Activated gamma-delta T cell treated with anti-CD3 and anti-CD28 coated beads, Interleukin-2, amount 50 U/mL, for 16 hours (primary cell): ENCODE measurements around the gene VSNL1.
"Not testable (repeated sequence)": the region's sequence is repeated elsewhere in the genome, so short reads cannot be mapped to it uniquely, and the experiment has no call there.

Source experiments
- DNase-seq: peaks from one replicate; pipeline ENCODE4 v3.0.0-alpha.2; 2020; ENCODE audit warnings: low read depth

Gene VSNL1

DNA sequence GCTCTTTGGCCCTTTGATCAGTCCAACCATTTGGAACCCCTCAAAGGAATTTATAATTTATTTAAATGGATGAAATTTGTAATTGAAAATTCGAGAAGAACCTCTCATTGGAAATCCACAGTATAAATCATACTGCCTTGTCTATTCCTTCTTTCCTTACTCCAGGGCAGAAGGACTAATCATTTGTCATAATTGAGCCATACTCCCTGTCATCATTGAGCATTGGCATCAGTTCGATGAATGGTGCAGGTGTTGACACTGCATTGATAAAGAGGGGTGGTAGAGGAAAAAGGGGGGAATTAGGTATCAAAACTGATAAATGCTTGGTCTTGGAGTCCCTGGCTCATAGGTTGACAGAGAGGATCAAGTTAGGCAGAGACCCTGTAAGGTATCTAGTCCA is 2.0 kb downstream of the VSNL1 start:
- DNase-seq: no peak

GRCh38 chr2:17543131-17543660 is 2.7 kb downstream of the VSNL1 start:
- no peak for DNase-seq

GRCh38 chr2:17543848-17544247 is 3.4 kb downstream of the VSNL1 start:
- DNase-seq: no peak

- no peak for DNase-seq
These were observed 3.8 kb downstream of the VSNL1 start for GRCh38 chr2:17544256-17544655.

DNA sequence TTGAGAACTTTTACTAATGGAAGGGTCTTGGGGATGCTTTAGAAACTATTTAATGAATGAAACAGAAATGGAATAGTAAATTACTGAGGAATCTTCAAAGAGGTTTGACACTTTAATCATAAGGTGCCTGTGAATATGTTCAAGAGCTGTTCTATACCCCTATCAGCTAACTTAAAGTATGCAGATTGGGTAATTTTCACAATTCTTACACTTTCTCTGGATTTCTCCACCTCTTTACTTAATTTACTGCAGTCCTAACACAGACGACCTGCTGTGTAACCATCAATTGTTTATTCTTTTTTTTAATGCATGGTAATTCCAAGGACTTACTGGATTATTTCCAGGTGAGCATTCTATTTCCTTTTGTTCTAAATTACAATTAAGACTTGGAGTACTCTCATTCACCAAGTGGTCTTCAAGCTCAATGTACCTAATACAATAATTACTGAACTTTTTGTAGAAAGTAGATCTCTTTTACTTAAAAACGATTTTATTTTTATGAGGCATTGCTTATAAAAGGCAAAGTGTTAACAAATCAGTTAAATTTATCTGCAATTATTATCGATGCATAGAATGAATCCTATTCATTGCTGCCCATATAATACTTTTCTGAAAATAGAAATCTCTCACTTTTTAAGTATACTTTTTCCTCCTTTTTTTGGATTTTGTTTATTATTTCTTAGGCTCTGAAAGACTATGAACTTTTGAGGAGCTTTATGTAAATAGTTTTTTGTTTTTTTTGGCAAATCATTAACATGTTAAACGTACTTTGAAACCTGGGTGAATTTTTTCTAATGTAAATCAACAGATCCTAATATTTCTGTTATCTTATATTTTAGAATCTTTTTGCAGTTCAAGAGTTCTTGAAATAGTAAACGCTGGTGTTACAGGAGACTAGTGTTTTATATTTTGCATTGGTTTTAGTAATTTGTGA is 5.5 kb downstream of the VSNL1 start:
- no peak for DNase-seq

GRCh38 chr2:17547237-17547636 is 6.7 kb downstream of the VSNL1 start:
- no peak for DNase-seq

GRCh38 chr2:17547737-17548136 is 7.2 kb downstream of the VSNL1 start:
- no peak for DNase-seq

- DNase-seq: no peak
These were observed 10.4 kb downstream of the VSNL1 start for GRCh38 chr2:17550907-17551306.

DNA sequence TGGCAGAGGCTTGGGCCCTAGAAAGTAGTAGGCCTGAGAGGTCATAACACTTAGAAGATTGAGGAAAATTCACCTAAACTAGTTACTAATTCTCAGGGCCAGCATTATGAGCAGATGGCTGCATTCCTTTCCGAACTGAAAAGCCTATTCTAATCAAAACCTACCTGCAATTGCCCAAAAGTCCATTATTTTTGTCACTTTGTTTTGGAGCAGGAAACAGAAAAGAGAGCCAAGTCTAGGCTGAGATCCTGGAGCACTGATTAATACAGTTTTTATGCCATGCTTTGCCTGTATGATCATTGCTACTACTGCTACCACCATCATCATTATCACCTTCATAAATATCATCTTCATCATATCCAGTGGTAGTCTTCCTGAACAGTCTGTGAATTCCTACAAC is 14.7 kb downstream of the VSNL1 start:
- DNase-seq: no peak

GRCh38 chr2:17557596-17557995 is 17.1 kb downstream of the VSNL1 start:
- DNase-seq: no peak

DNA sequence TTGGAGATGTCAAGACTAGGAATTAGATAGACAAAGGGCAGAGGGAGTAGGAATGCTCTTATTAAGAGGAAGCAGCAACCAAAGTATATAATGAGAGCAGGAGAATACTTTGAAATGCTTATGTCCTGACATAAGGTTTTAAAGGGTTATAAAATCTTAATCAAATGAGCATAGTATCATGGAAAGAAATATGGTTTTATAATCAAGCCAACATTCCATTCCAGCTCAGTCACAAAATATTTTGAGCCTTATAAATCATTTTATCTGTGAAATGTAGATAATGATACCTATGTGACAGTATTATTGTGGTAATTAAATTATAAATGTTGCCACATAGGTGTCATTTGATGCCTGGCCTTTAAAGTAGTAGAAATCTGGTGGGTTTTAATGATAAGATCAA is 17.6 kb downstream of the VSNL1 start:
- no peak for DNase-seq

- no peak for DNase-seq
These were observed 18.4 kb downstream of the VSNL1 start for GRCh38 chr2:17558878-17559277.

GRCh38 chr2:17565726-17566125 is 25.2 kb downstream of the VSNL1 start:
- not testable (repeated sequence) for DNase-seq

- no peak for DNase-seq
These were observed 31.2 kb downstream of the VSNL1 start for GRCh38 chr2:17571681-17572080.

GRCh38 chr2:17573085-17573803 is 32.7 kb downstream of the VSNL1 start:
- DNase-seq: no peak

GRCh38 chr2:17573804-17574175 is 33.3 kb downstream of the VSNL1 start:
- no peak for DNase-seq

DNA sequence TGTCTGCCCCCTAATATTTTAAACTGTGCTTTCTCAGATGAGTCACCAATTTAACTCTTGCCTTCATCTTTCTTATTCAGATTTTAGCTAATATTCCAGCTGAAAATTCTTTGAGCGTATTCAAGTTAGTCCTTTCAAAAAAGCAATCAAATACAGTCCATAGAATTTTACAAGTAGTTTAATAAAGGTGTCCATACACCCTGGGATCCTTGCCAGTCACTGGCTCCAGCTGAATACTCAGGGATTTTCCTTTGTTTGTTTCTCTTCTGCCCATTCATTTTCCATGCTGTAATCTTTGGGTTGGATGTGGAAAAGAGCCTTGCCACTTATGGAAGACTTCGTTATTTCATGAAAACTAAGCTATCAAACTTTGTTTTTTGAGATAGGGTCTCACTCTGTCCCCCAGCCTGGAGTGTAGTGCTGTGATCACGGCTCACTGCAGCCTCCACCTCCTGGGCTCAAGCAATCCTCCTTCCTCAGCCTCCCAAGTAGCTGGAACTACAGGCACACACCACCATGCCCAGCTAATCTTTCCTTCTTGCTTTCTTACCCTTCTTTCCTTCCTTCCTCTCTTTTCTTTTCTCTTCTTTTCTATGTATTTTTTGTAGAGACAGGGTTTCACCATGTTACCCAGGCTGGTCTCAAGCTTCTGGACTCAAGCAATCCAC is 34.0 kb downstream of the VSNL1 start:
- no peak for DNase-seq

DNA sequence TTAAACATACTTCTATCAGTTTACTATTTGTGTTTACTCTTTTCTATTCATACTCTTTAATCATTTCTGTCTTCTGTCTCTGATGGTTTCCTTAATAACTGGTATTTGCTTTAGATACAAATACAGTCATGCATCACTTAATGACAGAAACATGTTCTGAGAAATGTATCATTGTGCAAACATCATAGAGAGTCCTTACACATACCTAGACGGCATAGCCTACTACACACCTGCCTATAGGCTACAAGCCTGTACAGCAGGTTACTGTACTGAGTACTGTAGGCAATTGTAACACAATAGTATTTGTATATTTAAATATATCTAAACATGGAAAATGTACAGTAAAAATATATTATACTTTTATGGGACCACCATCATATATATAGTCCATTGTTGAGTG is 36.3 kb downstream of the VSNL1 start:
- DNase-seq: no peak

DNA sequence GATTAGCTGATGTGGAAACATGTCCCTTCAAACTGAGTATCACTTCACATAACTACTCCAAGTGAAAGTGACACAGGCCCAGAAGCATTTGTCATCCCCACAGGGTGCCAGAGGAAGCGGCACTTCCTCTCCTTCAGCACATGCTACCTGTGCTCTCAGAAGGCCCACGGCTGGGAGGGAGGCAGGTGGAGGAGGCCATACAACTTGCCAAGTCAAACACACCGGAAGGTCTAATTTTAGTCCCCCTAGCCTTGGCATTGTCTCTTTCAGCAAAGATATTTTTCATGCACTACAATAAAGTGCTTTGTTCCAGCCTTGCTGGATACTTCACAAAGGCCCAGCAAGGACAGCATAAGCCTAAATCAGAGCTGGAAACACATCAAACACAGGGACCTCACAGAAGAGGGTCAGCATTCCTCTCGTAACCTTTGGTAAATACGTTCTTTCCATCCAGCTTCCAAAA is 38.0 kb downstream of the VSNL1 start:
- no peak for DNase-seq

GRCh38 chr2:17579605-17580318 is 39.3 kb downstream of the VSNL1 start:
- no peak for DNase-seq

DNA sequence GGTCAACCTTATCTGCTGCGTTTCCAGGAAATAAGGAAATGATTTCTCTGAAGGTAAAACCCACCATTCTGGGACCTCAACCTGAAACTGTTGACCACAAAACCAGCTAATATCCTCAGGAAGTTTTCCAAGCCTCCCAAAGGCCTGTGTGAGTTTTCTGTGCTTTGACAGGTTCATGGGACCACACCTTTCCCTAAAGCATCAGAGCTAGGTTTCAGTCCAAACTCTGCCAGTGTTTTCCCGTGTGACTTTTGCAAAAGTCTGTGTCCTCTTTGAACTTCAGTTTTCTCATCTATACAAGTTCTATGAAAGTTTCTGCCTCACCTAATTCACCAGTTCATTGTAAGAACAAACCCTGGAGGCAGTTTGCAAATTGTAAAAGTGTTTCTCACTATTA is 39.8 kb downstream of the VSNL1 start:
- DNase-seq: no peak

- no peak for DNase-seq
These were observed 41.3 kb downstream of the VSNL1 start for GRCh38 chr2:17581831-17582230.
